Tibial nerve (tissue), 4 donors: Measurements from ENCODE around the gene NFKB1.
A peak's percentile ranks its signal among the peaks of the same experiment; 100 is the strongest.

Experiments used
- CTCF ChIP-seq, 5 experiments: fragments of 200-600 bp in 3 of 5; fragments of 450-650 bp in 2 of 5; sonication (generic) in 3 of 5; IDR thresholded peaks; one replicate each; pipeline ENCODE4 v1.5.1; 2016 to 2019; ENCODE audit warnings: antibody characterized with exemption in 5 of 5, mild to moderate bottlenecking in 3 of 5, moderate library complexity in 2 of 5
- EP300 ChIP-seq, 2 donors: sonication (generic); formaldehyde crosslinking; IDR thresholded peaks; one replicate each; pipeline ENCODE4 v1.6.1; 2017; ENCODE audit warnings: antibody characterized with exemption in 2 of 2, mild to moderate bottlenecking in 1 of 2

DNA sequence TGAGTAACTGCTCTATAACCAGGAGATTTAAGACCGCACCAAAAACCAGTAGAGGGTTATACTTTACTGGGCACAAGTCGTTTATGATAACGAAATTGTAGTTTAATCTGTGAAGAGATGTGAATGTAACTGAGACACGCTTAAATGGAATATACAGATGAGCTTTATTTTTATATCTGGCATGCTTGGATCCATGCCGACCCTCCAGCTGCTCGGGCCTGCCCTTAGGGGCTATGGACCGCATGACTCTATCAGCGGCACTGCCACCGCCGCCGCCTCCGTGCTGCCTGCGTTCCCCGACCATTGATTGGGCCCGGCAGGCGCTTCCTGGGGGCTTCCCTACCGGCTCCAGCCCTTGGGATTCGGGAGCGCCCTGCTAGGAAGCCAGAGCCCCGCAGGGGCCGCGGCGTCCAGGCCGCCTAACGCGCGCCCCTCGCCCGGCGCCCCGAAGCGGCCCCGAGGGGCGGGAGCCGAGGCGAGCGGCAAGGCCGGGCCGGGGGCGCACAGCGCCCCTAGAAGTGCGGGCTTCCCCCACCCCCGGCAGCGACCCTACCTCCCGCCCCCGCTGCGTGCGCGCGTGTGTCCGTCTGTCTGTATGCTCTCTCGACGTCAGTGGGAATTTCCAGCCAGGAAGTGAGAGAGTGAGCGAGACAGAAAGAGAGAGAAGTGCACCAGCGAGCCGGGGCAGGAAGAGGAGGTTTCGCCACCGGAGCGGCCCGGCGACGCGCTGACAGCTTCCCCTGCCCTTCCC is at the start of gene NFKB1:
- TF ChIP-seq CTCF (IDR thresholded peaks at IDR 0.05) (peak in 1 of 5 experiments; percentile 6), EP300 (IDR thresholded peaks at IDR 0.05) (no peak)
